Suppressor macrophage treated with lipopolysaccharide for 1 hour (primary cell): Measurements from ENCODE around the gene SEC14L2.

Source experiments
- DNase-seq, 3 donors: peaks; one replicate each; pipeline ENCODE4 v3.0.0-alpha.2; 2020 to 2022

The SEC14L2 gene

GRCh38 chr22:30396871-30397655 is at the start of gene SEC14L2:
SEC14L2 (plus strand) TSS chr22:30397018; CDS start chr22:30397117, 99 bp downstream.
- DNase-seq = peak; percentile 56 to 75 (median 59)

DNA sequence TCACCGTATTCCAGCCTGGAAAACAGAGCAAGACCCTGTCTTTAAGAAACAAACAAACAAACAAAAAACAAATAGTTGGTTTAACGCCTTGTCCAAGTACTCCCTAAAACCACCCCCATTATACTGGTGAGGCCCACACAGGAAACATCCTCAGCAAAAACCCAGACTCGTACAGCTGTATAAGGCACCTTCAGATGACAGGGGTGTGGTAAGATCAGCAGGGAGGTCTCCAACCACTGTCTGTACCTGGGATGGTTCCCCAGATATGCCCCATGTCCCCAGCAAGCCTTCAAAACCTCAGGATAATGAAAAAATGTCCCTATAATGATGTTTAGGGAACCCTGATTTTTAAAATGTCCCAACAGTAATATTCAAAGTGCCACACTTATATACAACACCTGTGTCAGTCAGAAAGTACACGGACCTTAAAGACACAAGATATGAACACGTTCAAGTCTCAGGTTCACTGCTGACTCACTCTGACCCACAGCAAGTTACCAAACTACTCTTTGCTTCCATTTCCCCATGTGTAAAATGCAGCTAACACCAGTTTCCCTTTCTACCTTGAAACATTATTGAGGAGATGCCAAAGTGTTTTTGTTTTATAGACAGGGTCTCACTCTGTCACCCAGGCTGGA is 49.4 kb upstream of the SEC14L2 start:
- DNase-seq = peak in 2 of 3 donors; percentile 14 to 15

DNA sequence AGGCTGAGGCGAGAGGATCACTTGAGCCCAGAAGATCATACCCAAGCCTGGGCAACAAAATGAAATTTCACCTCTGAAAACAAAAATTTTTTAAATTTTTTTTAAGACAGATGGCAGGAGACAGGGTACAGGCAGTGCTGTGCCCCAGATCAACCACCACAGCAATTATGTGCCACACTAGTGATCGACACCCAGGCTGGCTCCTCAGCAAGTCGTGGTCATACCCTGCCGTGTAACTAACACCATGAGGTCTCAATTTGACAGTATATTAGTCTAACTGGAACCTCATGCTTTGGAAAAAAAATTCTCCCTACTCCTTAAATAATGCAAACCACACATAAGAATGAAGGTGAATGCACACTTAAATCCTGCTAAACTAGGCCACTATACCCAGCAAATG is 48.4 kb upstream of the SEC14L2 start:
- no peak for DNase-seq

DNA sequence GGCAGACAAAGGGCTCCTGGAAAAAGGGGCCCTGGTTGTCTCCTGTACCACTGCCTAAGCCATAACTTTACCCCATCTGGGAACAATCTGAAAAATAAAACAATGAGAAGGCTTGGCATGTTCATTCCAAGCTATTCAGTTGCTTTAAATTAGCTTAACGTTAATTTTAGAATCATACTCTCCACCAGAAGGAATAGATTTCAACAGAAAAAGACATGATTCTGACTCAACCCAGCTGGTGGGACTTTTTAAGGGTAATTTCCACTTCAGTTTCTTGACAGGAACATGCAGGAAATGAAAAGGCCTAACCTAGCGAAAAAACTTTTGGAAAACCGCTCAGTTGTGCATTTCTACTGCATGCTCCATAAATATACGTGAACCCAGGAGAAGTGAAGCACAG is 48.0 kb upstream of the SEC14L2 start:
- peak; percentile 72 to 86 (median 80) for DNase-seq

- DNase-seq = no peak
These were observed 45.6 kb upstream of the SEC14L2 start for GRCh38 chr22:30351226-30351625.

DNA sequence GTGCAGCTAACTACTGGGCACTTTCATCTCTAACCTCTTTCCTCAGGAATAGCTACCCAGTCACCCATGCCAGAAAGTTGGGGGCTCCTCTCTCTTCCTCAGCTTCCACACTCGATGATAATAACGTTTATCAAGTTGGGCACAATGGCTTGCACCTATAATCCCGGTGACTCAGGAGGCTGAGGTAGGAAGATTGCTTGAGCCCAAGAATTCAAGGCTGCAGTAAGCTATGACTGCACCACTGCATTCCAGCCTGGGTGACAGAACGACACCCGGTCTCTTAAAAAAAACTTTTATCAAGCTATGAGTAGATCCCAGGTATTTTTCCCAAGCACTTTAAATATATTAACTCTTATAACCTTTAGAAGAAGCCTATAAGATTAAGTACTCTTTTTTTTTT is 42.2 kb upstream of the SEC14L2 start:
- no peak for DNase-seq

DNA sequence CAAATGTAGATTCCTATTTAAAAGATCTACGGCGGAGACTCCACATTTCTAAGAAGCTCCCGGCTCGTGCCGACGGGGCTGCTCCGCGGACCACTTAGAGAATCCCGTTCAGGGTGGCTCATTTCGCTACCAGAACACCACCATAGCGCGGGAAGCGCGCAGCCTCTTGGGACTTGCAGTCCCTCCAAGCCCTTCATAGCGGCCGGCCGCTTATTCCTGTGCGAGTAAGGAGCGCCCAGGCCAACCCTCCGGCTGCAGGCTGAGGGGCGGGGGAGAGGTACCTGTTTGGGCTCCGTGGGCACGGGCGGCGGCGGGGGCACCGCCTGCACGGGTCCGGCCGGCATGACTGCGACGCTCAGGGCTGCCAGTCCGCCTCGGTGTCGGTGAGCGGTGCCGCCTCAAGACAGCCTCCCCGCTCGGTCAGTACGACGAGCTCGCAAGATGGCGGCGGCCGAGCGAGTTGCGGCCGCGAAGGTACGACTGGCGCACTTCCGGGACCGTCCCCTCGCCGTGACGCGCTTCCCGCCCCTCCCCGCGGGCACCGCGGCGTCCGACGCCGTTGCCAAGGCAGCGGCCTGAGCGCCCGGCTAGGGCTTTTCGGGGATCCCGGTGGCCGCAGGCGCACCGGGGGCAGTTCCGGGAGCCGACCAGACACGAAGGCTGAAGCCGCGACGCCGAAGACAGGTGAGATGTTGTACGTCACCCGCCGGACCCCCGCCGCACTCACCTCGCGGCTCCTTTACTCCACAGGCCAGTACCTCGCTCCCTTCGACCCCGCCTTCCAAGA is 40.2 kb upstream of the SEC14L2 start, which contains the start of the genes CCDC157 and SF3A1:
Gene CCDC157 (plus strand): TSS at position 559 of the 787 bp plus-strand sequence. CDS start 8,994 bp downstream, outside the sequence.
Gene SF3A1 (minus strand): TSS at position 446 of the 787 bp plus-strand sequence. CDS start 102 bp downstream, at position 344.
- peak; percentile 94 to 97 (median 97) for DNase-seq

GRCh38 chr22:30357236-30357570 is 39.6 kb upstream of the SEC14L2 start:
- no peak for DNase-seq

DNA sequence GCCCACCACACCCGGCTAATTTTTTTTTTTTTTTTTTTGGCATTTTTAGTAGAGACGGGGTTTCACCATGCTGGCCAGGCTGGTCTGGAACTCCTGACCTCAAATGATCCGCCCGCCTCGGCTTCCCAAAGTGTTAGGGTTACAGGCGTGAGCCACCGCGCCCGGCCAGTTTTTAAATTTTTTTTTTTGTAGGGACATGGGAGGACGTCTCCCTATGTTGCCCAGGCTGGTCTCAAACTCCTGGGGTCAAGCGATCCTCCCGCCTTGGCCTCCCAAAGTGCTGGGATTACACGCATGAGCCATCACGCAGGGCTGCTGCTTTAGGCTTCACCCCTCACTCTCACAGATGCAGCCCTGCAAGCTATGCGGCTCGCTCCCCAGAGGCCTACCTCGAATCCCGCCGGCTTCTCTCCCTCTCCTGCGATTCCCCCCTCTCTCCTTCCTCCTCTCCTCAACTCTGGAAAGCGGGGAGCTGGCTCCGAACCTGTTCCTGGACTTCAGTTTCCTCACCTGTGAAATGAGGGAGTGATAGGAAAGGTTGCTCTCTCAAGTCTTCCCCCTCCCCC is 39.1 kb upstream of the SEC14L2 start:
- no peak for DNase-seq

DNA sequence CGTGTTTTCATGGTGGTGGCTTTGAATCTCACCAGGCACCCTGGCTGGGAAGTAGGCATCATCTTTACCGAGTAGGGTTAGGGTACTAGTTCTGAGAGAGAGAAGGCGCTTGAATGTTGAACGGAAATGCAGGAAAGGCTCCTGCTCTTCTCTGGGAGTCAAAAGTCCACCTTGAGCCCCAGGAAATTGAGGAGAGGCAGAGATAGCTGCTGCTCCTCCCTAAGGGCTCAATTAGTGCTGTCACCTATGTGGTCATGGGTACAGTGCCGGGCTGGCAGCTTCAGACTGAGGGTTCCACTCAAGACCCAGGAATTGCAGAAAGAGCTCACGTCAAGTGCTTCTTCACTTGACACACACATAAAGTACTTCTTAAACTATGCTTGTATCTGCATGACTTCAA is 38.3 kb upstream of the SEC14L2 start:
- DNase-seq = no peak

GRCh38 chr22:30361916-30362650 is 34.7 kb upstream of the SEC14L2 start:
- no peak for DNase-seq

- DNase-seq = no peak
These were observed 34.1 kb upstream of the SEC14L2 start for GRCh38 chr22:30362651-30363281.

DNA sequence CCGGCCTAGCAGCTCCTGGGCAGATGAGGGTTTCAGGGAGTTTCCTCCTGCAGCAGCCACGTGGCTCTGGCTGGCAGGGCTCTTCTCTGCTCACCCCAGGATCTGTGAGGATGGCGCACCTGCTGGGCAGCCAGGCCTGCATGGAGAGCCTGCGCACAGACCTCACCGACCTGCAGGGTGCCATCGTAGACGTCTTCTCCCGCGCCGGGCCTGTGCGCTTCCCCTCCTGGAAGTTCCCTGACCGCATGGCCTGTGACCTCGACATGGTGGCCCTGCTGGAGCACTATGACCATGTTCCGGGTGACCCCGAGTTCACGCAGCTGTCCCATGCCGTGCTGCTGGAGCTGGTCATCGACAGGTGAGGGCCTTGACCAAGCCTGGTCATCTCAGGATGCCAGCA is 30.9 kb upstream of the SEC14L2 start:
- DNase-seq = no peak

DNA sequence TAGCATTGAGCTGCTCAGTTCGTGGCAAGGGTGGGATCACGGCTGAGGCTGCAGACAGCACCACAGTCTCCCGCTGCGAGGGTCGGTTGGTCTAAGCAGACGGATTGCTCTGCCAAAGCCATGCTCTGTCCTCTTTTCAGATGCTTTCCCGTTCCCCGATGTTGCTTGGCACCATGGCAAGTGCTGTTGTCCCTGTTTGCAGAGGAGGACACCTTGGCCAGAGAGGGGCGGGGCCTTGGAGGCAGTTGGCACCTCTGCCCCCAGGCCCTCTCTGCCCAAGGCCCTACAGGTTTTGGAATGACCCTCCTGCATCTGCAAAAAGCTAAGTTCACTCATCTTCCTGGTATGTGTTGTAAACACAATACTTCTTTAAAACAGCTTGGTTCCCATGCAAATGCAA is 28.4 kb upstream of the SEC14L2 start:
- no peak for DNase-seq

DNA sequence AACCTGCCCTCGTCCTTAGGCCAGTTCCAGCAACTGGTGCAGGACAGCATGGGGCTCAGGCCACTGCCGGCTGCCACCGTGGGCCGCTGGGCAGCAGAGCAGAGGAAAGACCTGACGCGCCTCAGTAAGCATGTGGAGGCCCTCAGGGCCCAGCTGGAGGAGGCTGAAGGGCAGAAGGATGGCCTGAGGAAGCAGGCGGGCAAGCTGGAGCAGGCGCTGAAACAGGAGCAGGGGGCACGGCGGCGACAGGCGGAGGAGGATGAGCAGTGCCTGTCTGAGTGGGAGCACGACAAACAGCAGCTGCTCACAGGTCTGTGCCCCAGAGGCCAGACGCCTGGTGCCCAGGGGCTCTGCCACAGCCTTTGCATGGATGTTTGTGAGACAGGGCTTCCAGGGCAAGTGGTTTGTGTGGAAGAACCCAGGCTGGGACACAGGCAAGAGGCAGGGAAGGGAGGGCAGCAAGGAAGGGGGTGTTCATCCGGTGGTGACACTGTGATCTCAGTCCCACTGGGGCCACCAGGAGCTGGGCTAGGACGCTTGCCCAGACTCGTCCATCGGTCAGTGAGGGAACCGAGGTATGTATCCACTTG is 26.1 kb upstream of the SEC14L2 start:
- no peak for DNase-seq

DNA sequence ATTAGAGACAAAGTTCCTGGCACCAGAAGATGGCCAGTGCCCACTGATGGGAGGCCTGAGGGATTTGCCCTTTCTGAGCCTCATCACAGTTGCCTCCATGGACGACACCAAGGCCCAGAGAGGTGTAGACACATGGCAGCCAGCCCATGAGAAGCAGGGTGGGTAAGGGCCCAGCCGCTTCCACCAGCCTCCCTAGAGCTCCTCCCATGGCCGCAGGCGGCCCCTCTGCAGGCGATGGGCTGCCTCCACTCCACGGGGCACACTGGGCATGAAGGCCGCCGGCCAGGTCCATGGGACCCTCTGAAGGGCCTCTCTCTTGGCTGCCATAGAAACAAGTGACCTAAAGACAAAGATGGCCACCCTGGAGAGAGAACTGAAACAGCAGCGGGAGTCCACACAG is 25.5 kb upstream of the SEC14L2 start:
- no peak for DNase-seq

- no peak for DNase-seq
These were observed 24.8 kb upstream of the SEC14L2 start for GRCh38 chr22:30371981-30372380.

- peak; percentile 53 to 60 (median 60) for DNase-seq
These were observed 23.9 kb upstream of the SEC14L2 start for GRCh38 chr22:30372915-30373314.

DNA sequence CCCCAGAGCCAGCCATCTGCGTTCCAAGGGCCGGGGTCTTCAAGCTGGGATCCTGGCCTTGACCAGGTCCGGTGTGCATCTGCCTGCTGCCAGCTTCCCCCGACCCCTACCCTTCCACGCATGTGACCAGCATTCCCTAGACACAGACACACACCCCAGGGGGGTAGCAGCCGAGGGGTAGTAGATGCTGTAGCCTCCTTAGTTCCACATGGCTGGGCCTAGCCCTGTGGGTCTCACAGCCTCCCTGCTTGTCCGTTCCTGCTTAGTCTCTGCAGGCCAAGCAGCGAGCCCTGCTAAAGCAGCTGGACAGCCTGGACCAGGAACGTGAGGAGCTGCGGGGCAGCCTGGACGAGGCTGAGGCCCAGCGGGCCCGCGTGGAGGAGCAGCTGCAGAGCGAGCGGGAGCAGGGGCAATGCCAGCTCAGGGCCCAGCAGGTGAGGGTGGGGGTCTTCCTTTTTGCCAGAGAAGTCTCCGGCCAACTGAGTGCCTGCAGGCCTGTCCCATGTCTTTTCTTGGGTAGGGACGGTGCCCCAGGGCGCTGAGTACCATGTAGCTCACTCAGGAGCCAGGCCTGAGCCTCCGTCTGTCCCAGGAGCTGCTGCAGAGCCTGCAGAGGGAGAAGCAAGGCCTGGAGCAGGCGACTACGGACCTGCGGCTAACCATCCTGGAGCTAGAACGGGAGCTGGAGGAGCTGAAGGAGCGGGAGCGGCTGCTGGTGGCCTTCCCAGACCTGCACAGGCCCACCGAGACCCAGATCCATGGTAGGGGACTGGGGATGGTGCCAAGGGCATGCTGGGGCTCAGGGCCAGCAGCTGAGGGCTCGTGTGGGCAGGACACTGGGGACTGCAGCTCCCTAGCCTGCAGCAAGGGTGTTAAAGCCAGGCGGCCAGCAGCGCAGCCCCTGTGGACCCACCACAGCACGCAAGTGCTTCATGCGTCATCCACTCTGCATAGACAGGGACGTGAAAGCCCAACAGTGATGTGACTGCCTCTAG is 23.2 kb upstream of the SEC14L2 start:
- DNase-seq = no peak

DNA sequence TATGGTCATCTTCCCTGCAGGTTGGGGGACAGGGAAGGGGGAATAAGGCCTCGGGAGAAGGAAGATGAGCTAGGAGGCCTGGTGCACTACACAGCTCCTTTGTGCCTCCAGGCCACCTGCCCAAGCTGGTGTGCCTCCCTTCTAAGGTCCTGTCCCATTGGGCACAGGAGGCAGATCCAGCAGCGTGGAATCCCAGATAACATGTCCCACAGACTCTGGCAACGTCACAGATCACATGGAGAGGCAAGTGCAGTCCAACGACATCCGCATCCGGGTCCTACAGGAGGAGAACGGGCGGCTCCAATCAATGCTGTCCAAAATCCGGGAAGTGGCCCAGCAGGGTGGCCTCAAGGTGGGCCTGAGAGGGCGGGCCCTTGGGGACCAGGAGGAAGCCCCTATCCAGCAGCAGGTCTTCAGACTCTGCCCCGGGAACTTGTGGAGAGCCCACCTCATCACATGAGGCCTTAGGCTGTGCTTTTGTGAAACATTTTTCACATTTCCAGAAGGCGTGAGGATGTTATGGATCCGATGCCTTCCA is 21.4 kb upstream of the SEC14L2 start:
- no peak for DNase-seq
